GM18505 (cell line): Measurements from ENCODE around the gene TSPAN5.

ENCODE experiments used
- ATAC-seq: cut with Tn5 transposase; IDR thresholded peaks from one replicate; pipeline ENCODE4 v1.9.1; 2021; ENCODE audit not compliant: unreplicated experiment
- POLR2A ChIP-seq: IDR thresholded peaks from 4 replicates; pipeline ENCODE4 v1.6.1; 2011; ENCODE audit warnings: borderline replicate concordance; ENCODE audit not compliant: insufficient read depth, insufficient read length; ENCODE audit errors: extremely low read depth

TSPAN5 gene

GRCh38 chr4:98510757-98511517, 147.5 kb downstream of the TSPAN5 start:
- no peak for ATAC-seq

GRCh38 chr4:98510340-98510739, 148.1 kb downstream of the TSPAN5 start:
- ATAC-seq: no peak
- TF ChIP-seq POLR2A: no peak

More at GRCh38 chr4:98510757-98511517, 147.5 kb downstream of the TSPAN5 start:
- TF ChIP-seq POLR2A: no peak

GRCh38 chr4:98509721-98510120, 148.7 kb downstream of the TSPAN5 start:
- no peak for TF ChIP-seq POLR2A
- no peak for ATAC-seq

- no peak for ATAC-seq
- no peak for TF ChIP-seq POLR2A
Measured at GRCh38 chr4:98508829-98509598, 149.4 kb downstream of the TSPAN5 start.

- TF ChIP-seq POLR2A: no peak
- ATAC-seq: no peak
Measured at GRCh38 chr4:98508248-98508647, 150.2 kb downstream of the TSPAN5 start.

GRCh38 chr4:98507299-98507698, 151.1 kb downstream of the TSPAN5 start:
- TF ChIP-seq POLR2A: no peak
- ATAC-seq: no peak

- TF ChIP-seq POLR2A: no peak
- no peak for ATAC-seq
Measured at GRCh38 chr4:98506462-98507132, 151.8 kb downstream of the TSPAN5 start.

GRCh38 chr4:98505992-98506391, 152.4 kb downstream of the TSPAN5 start:
- ATAC-seq: no peak
- no peak for TF ChIP-seq POLR2A

GRCh38 chr4:98504091-98504490, 154.3 kb downstream of the TSPAN5 start:
- TF ChIP-seq POLR2A: no peak

GRCh38 chr4:98503676-98504075, 154.7 kb downstream of the TSPAN5 start:
- no peak for TF ChIP-seq POLR2A
- ATAC-seq: no peak

More at GRCh38 chr4:98504091-98504490, 154.3 kb downstream of the TSPAN5 start:
- ATAC-seq: no peak

- TF ChIP-seq POLR2A: no peak
Measured at GRCh38 chr4:98502624-98503023, 155.8 kb downstream of the TSPAN5 start.

GRCh38 chr4:98502031-98502430, 156.4 kb downstream of the TSPAN5 start:
- ATAC-seq: no peak
- no peak for TF ChIP-seq POLR2A

More at GRCh38 chr4:98502624-98503023, 155.8 kb downstream of the TSPAN5 start:
- ATAC-seq: no peak

- no peak for TF ChIP-seq POLR2A
- ATAC-seq: no peak
Measured at GRCh38 chr4:98501383-98501782, 157.0 kb downstream of the TSPAN5 start.

GRCh38 chr4:98498774-98499173, 159.6 kb downstream of the TSPAN5 start:
- no peak for TF ChIP-seq POLR2A
- ATAC-seq: no peak

GRCh38 chr4:98496152-98496845, 162.1 kb downstream of the TSPAN5 start:
- ATAC-seq: no peak
- no peak for TF ChIP-seq POLR2A
